SIG-M5 treated with dmso at 0.1 percent for 504 hours (cell line): Measurements from ENCODE around the gene ARID1B.
A peak's percentile ranks its signal among the peaks of the same experiment; 100 is the strongest.
"Not testable (repeated sequence)": the region's sequence is repeated elsewhere in the genome, so short reads cannot be mapped to it uniquely, and the experiment has no call there.

Experiments
- DNase-seq: peaks from one replicate; lab custom pipeline; 2025; ENCODE audit not compliant: unreplicated experiment; lab: John Stamatoyannopoulos, UW

ARID1B gene

GRCh38 chr6:157038610-157039009, 261.4 kb downstream of the ARID1B start:
- no peak for DNase-seq

- DNase-seq, result not testable (repeated sequence)
Measured at GRCh38 chr6:157039639-157040038, 262.5 kb downstream of the ARID1B start.

GRCh38 chr6:157040191-157040590, 263.0 kb downstream of the ARID1B start:
- no peak for DNase-seq

GRCh38 chr6:157045831-157046454, 268.8 kb downstream of the ARID1B start:
- DNase-seq, result peak; percentile 24

GRCh38 chr6:157046776-157047175, 269.6 kb downstream of the ARID1B start:
- no peak for DNase-seq

GRCh38 chr6:157047328-157047727, 270.1 kb downstream of the ARID1B start:
- no peak for DNase-seq

GRCh38 chr6:157047951-157048350, 270.8 kb downstream of the ARID1B start:
- no peak for DNase-seq

- DNase-seq, result no peak
Measured at GRCh38 chr6:157049133-157049532, 272.0 kb downstream of the ARID1B start.

- DNase-seq, result no peak
Measured at GRCh38 chr6:157050537-157051265, 273.5 kb downstream of the ARID1B start.

GRCh38 chr6:157054531-157054979, 277.4 kb downstream of the ARID1B start:
- peak; percentile 76 for DNase-seq

- no peak for DNase-seq
Measured at GRCh38 chr6:157055863-157056262, 278.7 kb downstream of the ARID1B start.

GRCh38 chr6:157056275-157056674, 279.1 kb downstream of the ARID1B start:
- no peak for DNase-seq

GRCh38 chr6:157058574-157058973, 281.4 kb downstream of the ARID1B start:
- DNase-seq, result no peak

GRCh38 chr6:157059781-157060180, 282.6 kb downstream of the ARID1B start:
- DNase-seq, result no peak

GRCh38 chr6:157060440-157060952, 283.3 kb downstream of the ARID1B start:
- DNase-seq, result no peak

GRCh38 chr6:157061770-157062594, 284.8 kb downstream of the ARID1B start:
- DNase-seq, result no peak

GRCh38 chr6:157063176-157063905, 286.2 kb downstream of the ARID1B start:
- no peak for DNase-seq

GRCh38 chr6:157063923-157064322, 286.7 kb downstream of the ARID1B start:
- DNase-seq, result no peak

- no peak for DNase-seq
Measured at GRCh38 chr6:157064502-157064901, 287.3 kb downstream of the ARID1B start.

GRCh38 chr6:157065366-157065765, 288.2 kb downstream of the ARID1B start:
- DNase-seq, result no peak
